Measurements from ENCODE around the gene PRDM5.
"Not testable (repeated sequence)": the region's sequence is repeated elsewhere in the genome, so short reads cannot be mapped to it uniquely, and the experiment has no call there.

Gene PRDM5

GRCh38 chr4:120691536-120691935, 231.0 kb downstream of the PRDM5 start:
- no peak for DNase-seq

GRCh38 chr4:120691106-120691505, 231.4 kb downstream of the PRDM5 start:
- DNase-seq = no peak

GRCh38 chr4:120688791-120689190, 233.7 kb downstream of the PRDM5 start:
- no peak for DNase-seq

GRCh38 chr4:120685756-120686278, 236.7 kb downstream of the PRDM5 start:
- no peak for DNase-seq

GRCh38 chr4:120683897-120684540, 238.5 kb downstream of the PRDM5 start:
- no peak for DNase-seq

- DNase-seq = no peak
These were observed 239.5 kb downstream of the PRDM5 start for GRCh38 chr4:120682981-120683380.

GRCh38 chr4:120680647-120681228, 241.8 kb downstream of the PRDM5 start:
- DNase-seq = no peak

- DNase-seq = peak; percentile 19
These were observed 248.8 kb downstream of the PRDM5 start for GRCh38 chr4:120673696-120674095.

- no peak for DNase-seq
These were observed 249.9 kb downstream of the PRDM5 start for GRCh38 chr4:120672558-120673147.

GRCh38 chr4:120672076-120672475, 250.4 kb downstream of the PRDM5 start:
- no peak for DNase-seq

GRCh38 chr4:120671538-120671937, 251.0 kb downstream of the PRDM5 start:
- no peak for DNase-seq

- DNase-seq = peak; percentile 41
These were observed 255.4 kb downstream of the PRDM5 start for GRCh38 chr4:120667102-120667501.

GRCh38 chr4:120664851-120665250, 257.7 kb downstream of the PRDM5 start:
- no peak for DNase-seq

GRCh38 chr4:120659616-120660170, 262.8 kb downstream of the PRDM5 start:
- DNase-seq = no peak

- DNase-seq = peak; percentile 90
These were observed 263.8 kb downstream of the PRDM5 start for GRCh38 chr4:120658772-120659171.

- no peak for DNase-seq
These were observed 268.5 kb downstream of the PRDM5 start for GRCh38 chr4:120653804-120654573.

- not testable (repeated sequence) for DNase-seq
These were observed 274.2 kb downstream of the PRDM5 start for GRCh38 chr4:120648336-120648735.
